Fibroblast of skin of right biceps (primary cell): ENCODE results near the gene PBOV1.

Source experiments
- DNase-seq: peaks from one replicate; pipeline ENCODE4 v3.0.0-alpha.2; 2013

Gene PBOV1

GRCh38 chr6:138218449-138218848 is at the start of gene PBOV1:
Gene PBOV1, minus strand, starts transcription at chr6:138218491. Its CDS starts 96 bp downstream, at chr6:138218395.
- DNase-seq, result no peak

- no peak for DNase-seq
Measured at GRCh38 chr6:138266095-138266494, 47.8 kb upstream of the PBOV1 start.

- no peak for DNase-seq
Measured at GRCh38 chr6:138264372-138264880, 46.1 kb upstream of the PBOV1 start.

- DNase-seq, result no peak
Measured at GRCh38 chr6:138263963-138264362, 45.7 kb upstream of the PBOV1 start.

- no peak for DNase-seq
Measured at GRCh38 chr6:138261116-138261780, 43.0 kb upstream of the PBOV1 start.

- no peak for DNase-seq
Measured at GRCh38 chr6:138258991-138259390, 40.7 kb upstream of the PBOV1 start.

- DNase-seq, result no peak
Measured at GRCh38 chr6:138258197-138258596, 39.9 kb upstream of the PBOV1 start.

GRCh38 chr6:138257638-138258040 is 39.3 kb upstream of the PBOV1 start:
- DNase-seq, result no peak

GRCh38 chr6:138255443-138255842 is 37.2 kb upstream of the PBOV1 start:
- DNase-seq, result no peak

- DNase-seq, result no peak
Measured at GRCh38 chr6:138253731-138254130, 35.4 kb upstream of the PBOV1 start.

GRCh38 chr6:138250513-138251247 is 32.4 kb upstream of the PBOV1 start:
- DNase-seq, result peak; percentile 85

- DNase-seq, result no peak
Measured at GRCh38 chr6:138250053-138250452, 31.8 kb upstream of the PBOV1 start.

GRCh38 chr6:138248878-138249277 is 30.6 kb upstream of the PBOV1 start:
- no peak for DNase-seq

- DNase-seq, result no peak
Measured at GRCh38 chr6:138248011-138248410, 29.7 kb upstream of the PBOV1 start.

GRCh38 chr6:138246650-138247440 is 28.6 kb upstream of the PBOV1 start:
- DNase-seq, result peak; percentile 37

GRCh38 chr6:138245751-138246150 is 27.5 kb upstream of the PBOV1 start:
- peak; percentile 16 for DNase-seq

- no peak for DNase-seq
Measured at GRCh38 chr6:138242987-138243592, 24.8 kb upstream of the PBOV1 start.

GRCh38 chr6:138241934-138242333 is 23.6 kb upstream of the PBOV1 start:
- no peak for DNase-seq

- no peak for DNase-seq
Measured at GRCh38 chr6:138241381-138241780, 23.1 kb upstream of the PBOV1 start.

- DNase-seq, result peak; percentile 86
Measured at GRCh38 chr6:138240476-138241245, 22.4 kb upstream of the PBOV1 start.

GRCh38 chr6:138239774-138240173 is 21.5 kb upstream of the PBOV1 start:
- no peak for DNase-seq

- DNase-seq, result no peak
Measured at GRCh38 chr6:138238368-138238767, 20.1 kb upstream of the PBOV1 start.
